Duodenal mucosa (tissue), 2 donors: ENCODE results near the gene ROR2.

Experiments
- H3K27ac ChIP-seq: one replicate; pipeline ENCODE4 v1.7.0; 2013; ENCODE audit warnings: low read depth, low read length
- H3K27me3 ChIP-seq, 2 donors: one replicate each; pipeline ENCODE4 v1.7.0; 2013; ENCODE audit warnings: low read length in 2 of 2, control low read depth in 1 of 2; ENCODE audit not compliant: insufficient read depth in 2 of 2, control insufficient read depth in 1 of 2
- H3K36me3 ChIP-seq, 2 donors: one replicate each; pipeline ENCODE4 v1.7.0; 2013; ENCODE audit warnings: low read length in 2 of 2, control low read depth in 1 of 2; ENCODE audit not compliant: insufficient read depth in 2 of 2, control insufficient read depth in 1 of 2
- H3K4me1 ChIP-seq, 2 donors: one replicate each; pipeline ENCODE4 v1.7.0; 2013; ENCODE audit warnings: low read length in 2 of 2, control low read depth in 1 of 2; ENCODE audit not compliant: insufficient read depth in 2 of 2, control insufficient read depth in 1 of 2
- H3K4me3 ChIP-seq, 2 donors: one replicate each; pipeline ENCODE4 v1.7.0; 2013; ENCODE audit warnings: low read length in 2 of 2, low read depth in 1 of 2
- H3K9ac ChIP-seq, 2 donors: one replicate each; pipeline ENCODE4 v1.7.0; 2013; ENCODE audit warnings: low read length in 2 of 2, low read depth in 1 of 2
- H3K9me3 ChIP-seq, 2 donors: one replicate each; pipeline ENCODE4 v1.7.0; 2013; ENCODE audit warnings: low read length in 2 of 2, control low read depth in 1 of 2; ENCODE audit not compliant: control insufficient read depth in 1 of 2

The ROR2 gene

GRCh38 chr9:91902475-91903125, 47.4 kb downstream of the ROR2 start:
- H3K9me3 ChIP-seq, result no peaks in the 10 kb centered on the region
- peaks cover 0 to 5% of the 10 kb centered on the region in 2 donors for H3K27me3 ChIP-seq
- no peak overlapping the region for H3K4me3 ChIP-seq
- H3K36me3 ChIP-seq, result no peaks in the 10 kb centered on the region
- H3K27ac ChIP-seq, result no peak overlapping the region
- no peak overlapping the region for H3K9ac ChIP-seq
- peaks cover 50 to 57% of the 10 kb centered on the region in 2 donors for H3K4me1 ChIP-seq

GRCh38 chr9:91900797-91901177, 49.2 kb downstream of the ROR2 start:
- H3K27ac ChIP-seq, result no peak overlapping the region
- no peaks in the 10 kb centered on the region for H3K27me3 ChIP-seq
- no peak overlapping the region for H3K4me3 ChIP-seq
- no peaks in the 10 kb centered on the region for H3K9me3 ChIP-seq
- H3K4me1 ChIP-seq, result peaks cover 44 to 60% of the 10 kb centered on the region in 2 donors
- H3K9ac ChIP-seq, result peak overlapping the region in 1 of 2 donors; percentile 7
- H3K36me3 ChIP-seq, result no peaks in the 10 kb centered on the region

GRCh38 chr9:91900055-91900796, 49.8 kb downstream of the ROR2 start:
- H3K9ac ChIP-seq, result no peak overlapping the region
- no peak overlapping the region for H3K27ac ChIP-seq
- no peaks in the 10 kb centered on the region for H3K27me3 ChIP-seq
- H3K36me3 ChIP-seq, result no peaks in the 10 kb centered on the region
- peaks cover 41 to 58% of the 10 kb centered on the region in 2 donors for H3K4me1 ChIP-seq
- H3K4me3 ChIP-seq, result no peak overlapping the region
- no peaks in the 10 kb centered on the region for H3K9me3 ChIP-seq

- Histone ChIP-seq H3K27me3 (no peaks in the 10 kb centered on the region), H3K4me1 (peaks cover 37 to 58% of the 10 kb centered on the region in 2 donors), H3K9me3 (no peaks in the 10 kb centered on the region), H3K9ac (no peak overlapping the region), H3K36me3 (no peaks in the 10 kb centered on the region), H3K4me3 (no peak overlapping the region), H3K27ac (no peak overlapping the region)
Measured at GRCh38 chr9:91899594-91899993, 50.4 kb downstream of the ROR2 start.

- H3K27me3 ChIP-seq, result no peaks in the 10 kb centered on the region
- no peak overlapping the region for H3K9ac ChIP-seq
- H3K4me3 ChIP-seq, result no peak overlapping the region
- no peak overlapping the region for H3K27ac ChIP-seq
- no peaks in the 10 kb centered on the region for H3K36me3 ChIP-seq
- peaks cover 33 to 58% of the 10 kb centered on the region in 2 donors for H3K4me1 ChIP-seq
- no peaks in the 10 kb centered on the region for H3K9me3 ChIP-seq
Measured at GRCh38 chr9:91899219-91899563, 50.8 kb downstream of the ROR2 start.

GRCh38 chr9:91898451-91899218, 51.4 kb downstream of the ROR2 start:
- Histone ChIP-seq H3K36me3 (no peaks in the 10 kb centered on the region), H3K9ac (no peak overlapping the region), H3K4me1 (peaks cover 33 to 58% of the 10 kb centered on the region in 2 donors), H3K4me3 (no peak overlapping the region), H3K27ac (no peak overlapping the region), H3K27me3 (no peaks in the 10 kb centered on the region), H3K9me3 (no peaks in the 10 kb centered on the region)

- H3K36me3 ChIP-seq, result no peaks in the 10 kb centered on the region
- no peak overlapping the region for H3K4me3 ChIP-seq
- no peak overlapping the region for H3K9ac ChIP-seq
- H3K9me3 ChIP-seq, result no peaks in the 10 kb centered on the region
- H3K27me3 ChIP-seq, result no peaks in the 10 kb centered on the region
- no peak overlapping the region for H3K27ac ChIP-seq
- H3K4me1 ChIP-seq, result peaks cover 33 to 51% of the 10 kb centered on the region in 2 donors
Measured at GRCh38 chr9:91897201-91897600, 52.8 kb downstream of the ROR2 start.

GRCh38 chr9:91896513-91897121, 53.4 kb downstream of the ROR2 start:
- Histone ChIP-seq H3K36me3 (no peaks in the 10 kb centered on the region), H3K4me3 (no peak overlapping the region), H3K4me1 (peaks cover 33 to 50% of the 10 kb centered on the region in 2 donors), H3K9me3 (no peaks in the 10 kb centered on the region), H3K27ac (no peak overlapping the region), H3K9ac (peak overlapping the region in 1 of 2 donors; percentile 0), H3K27me3 (no peaks in the 10 kb centered on the region)

- H3K4me1 ChIP-seq, result peaks cover 31 to 48% of the 10 kb centered on the region in 2 donors
- no peak overlapping the region for H3K27ac ChIP-seq
- no peaks in the 10 kb centered on the region for H3K9me3 ChIP-seq
- H3K27me3 ChIP-seq, result no peaks in the 10 kb centered on the region
- no peak overlapping the region for H3K4me3 ChIP-seq
- H3K9ac ChIP-seq, result no peak overlapping the region
- H3K36me3 ChIP-seq, result no peaks in the 10 kb centered on the region
Measured at GRCh38 chr9:91896097-91896496, 53.9 kb downstream of the ROR2 start.

- Histone ChIP-seq H3K4me3 (no peak overlapping the region), H3K27me3 (no peaks in the 10 kb centered on the region), H3K9ac (no peak overlapping the region), H3K9me3 (no peaks in the 10 kb centered on the region), H3K4me1 (peaks cover 16 to 32% of the 10 kb centered on the region in 2 donors), H3K27ac (no peak overlapping the region), H3K36me3 (no peaks in the 10 kb centered on the region)
Measured at GRCh38 chr9:91894536-91894935, 55.5 kb downstream of the ROR2 start.
